K562 (cell line): ENCODE measurements around the gene ZDHHC16. TPM values are rescaled to one million over a fixed set of nuclear protein-coding genes. Genes with fewer than 3 reads are reported as not detected.

Experiments
- ATAC-seq: fragments of 200-7000 bp; cut with Tn5 transposase; 3 replicates; pipeline ENCODE4 v1.9.1; 2020; ENCODE audit warnings: moderate library complexity
- BruUV-seq: library from RNA; stranded (reverse); fragments of 400-500 nt; replicated peaks from 2 replicates; lab custom pipeline; 2021; lab: Mats Ljungman, UMichigan
- CTCF ChIA-PET: fragments of 300-600 bp; formaldehyde crosslinking; extraction: SDS; loops from one replicate; lab custom pipeline; 2021; ENCODE audit warnings: low intra/inter-chr PET ratio; lab: Yijun Ruan, JAX
- POLR2A ChIA-PET: fragments of 300-600, 350-650 bp; sonication (Branson Sonifier 250); formaldehyde crosslinking; extraction: SDS; loops from one replicate; lab custom pipeline; 2021; ENCODE audit warnings: antibody characterized with exemption, inconsistent platforms; lab: Yijun Ruan, JAX
- DNase-seq, 4 experiments: peaks; one replicate each; pipeline versions ENCODE4 v3.0.0 to v3.0.0-alpha.2; 2011 to 2018; ENCODE audit warnings: low spot score in 3 of 4, mixed read lengths in 3 of 4; ENCODE audit errors: extremely low read depth in 1 of 4
- FAIRE-seq: peaks from 2 replicates; lab custom pipeline; 2011; peaks lifted over from hg19 to GRCh38; lab: Jason Lieb, UNC
- H2AFZ ChIP-seq: 2 replicates; pipeline ENCODE4 v1.6.0; 2011; ENCODE audit warnings: low read depth, low read length, control low read depth, inconsistent platforms
- H3K27ac ChIP-seq: fragments of 200-600 bp; 3 replicates; pipeline ENCODE4 v1.8.0; 2011; ENCODE audit warnings: low read depth, mild to moderate bottlenecking, control low read depth, inconsistent platforms, low read length, moderate library complexity, mixed read lengths; ENCODE audit errors: extremely low read depth
- H3K27me3 ChIP-seq, 2 experiments: fragments of 300-600 bp in 1 of 2; 2 replicates in 1 of 2; 3 replicates in 1 of 2; pipeline versions ENCODE4 v1.6.0 to v1.8.0; 2011; ENCODE audit warnings: inconsistent platforms in 2 of 2, low read length in 2 of 2, mild to moderate bottlenecking in 1 of 2, mixed read lengths in 1 of 2, moderate library complexity in 1 of 2; ENCODE audit not compliant: control insufficient read depth in 2 of 2, insufficient read depth in 2 of 2
- H3K36me3 ChIP-seq: fragments of 300-600 bp; 3 replicates; pipeline ENCODE4 v1.8.0; 2011; ENCODE audit warnings: mild to moderate bottlenecking, low read length, inconsistent platforms; ENCODE audit not compliant: control insufficient read depth, insufficient read depth
- H3K4me1 ChIP-seq, 2 experiments: fragments of 200-600 bp in 1 of 2; replicated peaks in 1 of 2; 2 replicates in 1 of 2; 3 replicates in 1 of 2; pipeline versions ENCODE4 v1.5.1 to v1.8.0; 2011; ENCODE audit warnings: inconsistent platforms in 2 of 2, low read length in 2 of 2, mild to moderate bottlenecking in 1 of 2, mixed read lengths in 1 of 2, moderate library complexity in 1 of 2; ENCODE audit not compliant: control insufficient read depth in 2 of 2, insufficient read depth in 2 of 2
- H3K4me2 ChIP-seq: 2 replicates; pipeline ENCODE4 v1.6.1; 2011; ENCODE audit warnings: low read length, control low read depth, inconsistent platforms, mixed read lengths; ENCODE audit not compliant: insufficient read depth
- H3K4me3 ChIP-seq: fragments of 200-600 bp; sonication (generic), shearing (Covaris generic); 2 replicates; pipeline ENCODE4 v1.5.1; 2016; ENCODE audit warnings: control low read depth, inconsistent platforms
- H3K79me2 ChIP-seq: fragments of 200-600 bp; 3 replicates; pipeline ENCODE4 v1.8.0; 2011; ENCODE audit warnings: low read length, inconsistent platforms; ENCODE audit not compliant: control insufficient read depth, insufficient read depth
- H3K9ac ChIP-seq, 2 experiments: 2 replicates each; pipeline versions ENCODE4 v1.6.0 to v1.6.1; 2011; ENCODE audit warnings: low read depth in 2 of 2, low read length in 2 of 2, control low read depth in 1 of 2, inconsistent platforms in 1 of 2, mild to moderate bottlenecking in 1 of 2, mixed read lengths in 1 of 2; ENCODE audit not compliant: insufficient read depth in 1 of 2
- H3K9me1 ChIP-seq: one replicate; pipeline ENCODE4 v1.6.0; 2011; ENCODE audit warnings: inconsistent platforms, mild to moderate bottlenecking, low read length, moderate library complexity; ENCODE audit not compliant: control insufficient read depth, insufficient read depth
- H3K9me3 ChIP-seq: replicated peaks from 2 replicates; pipeline ENCODE4 v1.5.1; 2011; ENCODE audit warnings: low read depth, low read length, inconsistent platforms; ENCODE audit not compliant: control insufficient read depth, insufficient read depth
- H4K20me1 ChIP-seq: replicated peaks from 2 replicates; pipeline ENCODE4 v1.6.1; 2011; ENCODE audit warnings: low read length, inconsistent platforms, mixed read lengths; ENCODE audit not compliant: control insufficient read depth, insufficient read depth
- SPI1 ChIP-seq: IDR thresholded peaks from 2 replicates; pipeline ENCODE4 v1.6.1; 2011; ENCODE audit warnings: low read depth, low read length, control low read depth, borderline replicate concordance
- WGBS: fragments of 100-300 bp; shearing (Covaris generic); methylation state at CpG from one replicate; pipeline ENCODE4 v1.1.6; 2016; ENCODE audit warnings: low coverage, mixed read lengths; ENCODE audit not compliant: insufficient coverage; ENCODE audit errors: missing lambda C conversion rate; 5-methylcytosine and 5-hydroxymethylcytosine counted together
- in situ Hi-C: fragments of 300-500 bp; cut with MboI; formaldehyde crosslinking; loops from 4 replicates; pipeline ENCODE4 v1.15.0; 2018; ENCODE audit warnings: inconsistent platforms, mixed read lengths
- intact Hi-C: fragments of 100-400 bp; cut with micrococcal nuclease; formaldehyde crosslinking; loops from 2 replicates; pipeline ENCODE4 v1.14.2; 2022
- polyA plus RNA-seq, 8 experiments: library from polyadenylated mRNA; depleted of rRNA in 4 of 8; stranded (reverse) in 5 of 8; unstranded in 3 of 8; fragments of >200 nt; fragmentation: Nextera tagmentation in 2 of 8; fragmentation: Illumina TruSeq in 1 of 8; extraction: Ambion mirVana in 2 of 8; extraction: Trizol in 1 of 8; gene quantifications; 2 replicates each; pipeline versions ENCODE4 v1.2.1 to v1.2.3, GENCODE V29; 2011 to 2014; ENCODE audit warnings: inconsistent platforms in 1 of 8, missing spikeins in 1 of 8
- total RNA-seq, 7 experiments: library from RNA; depleted of rRNA in 6 of 7; stranded (reverse); fragments of >200 nt in 6 of 7; fragmentation: Illumina TruSeq in 2 of 7; extraction: Trizol in 2 of 7; gene quantifications; 2 replicates each; pipeline versions ENCODE4 v1.2.1 to v1.2.3, GENCODE V29; 2011 to 2021; ENCODE audit warnings: low replicate concordance in 1 of 7
- TF ChIP-seq, protein P1 (sequence below): sonication (generic); formaldehyde crosslinking; IDR thresholded peaks from 2 replicates; pipeline ENCODE4 v1.8.1; 2023; ENCODE audit warnings: mild to moderate bottlenecking, missing genetic modification reagents

ZDHHC16 gene
- total and polyA plus RNA-seq, 9 of the 15 experiments (the other 6 are each of a cell fraction or from before 2014, with no cell fraction given), result 12.5 to 33.8 (median 21.3) TPM

DNA sequence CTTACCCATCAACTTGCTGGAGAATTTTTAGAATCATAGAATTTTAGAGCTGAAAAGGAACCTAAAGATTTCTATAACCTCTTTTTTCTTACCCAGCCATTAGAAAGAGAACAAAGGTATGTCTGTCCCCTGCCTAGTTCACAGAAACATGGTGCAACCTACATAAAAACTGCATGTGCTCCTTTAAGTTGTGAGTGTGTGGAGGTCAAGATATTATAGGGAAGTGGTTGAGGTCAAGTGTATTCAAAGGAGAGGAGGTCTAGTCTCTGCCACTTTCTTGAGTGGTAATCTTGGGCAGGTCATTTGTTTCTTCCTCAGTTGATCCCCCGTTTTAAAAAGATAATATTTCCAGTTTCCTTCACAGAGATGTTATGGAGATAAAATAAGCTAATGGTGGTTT is 59.2 kb downstream of the ZDHHC16 start:
- ATAC-seq (no peak), FAIRE-seq (no peak)
- H3K4me1 ChIP-seq, result no peaks in the 10 kb centered on the region; a peak in 1 of 5 replicates
- H2AFZ ChIP-seq, result no peak overlapping the region
- WGBS, result 0% methylated on average over 1 of the region's 1 CpG
- peaks cover under 1% of the 10 kb centered on the region; the same call in 1 of the 2 replicates for H4K20me1 ChIP-seq
- intact Hi-C loops, result no loop called here
- no peak overlapping the region for H3K4me2 ChIP-seq
- TF ChIP-seq, protein P1, sequence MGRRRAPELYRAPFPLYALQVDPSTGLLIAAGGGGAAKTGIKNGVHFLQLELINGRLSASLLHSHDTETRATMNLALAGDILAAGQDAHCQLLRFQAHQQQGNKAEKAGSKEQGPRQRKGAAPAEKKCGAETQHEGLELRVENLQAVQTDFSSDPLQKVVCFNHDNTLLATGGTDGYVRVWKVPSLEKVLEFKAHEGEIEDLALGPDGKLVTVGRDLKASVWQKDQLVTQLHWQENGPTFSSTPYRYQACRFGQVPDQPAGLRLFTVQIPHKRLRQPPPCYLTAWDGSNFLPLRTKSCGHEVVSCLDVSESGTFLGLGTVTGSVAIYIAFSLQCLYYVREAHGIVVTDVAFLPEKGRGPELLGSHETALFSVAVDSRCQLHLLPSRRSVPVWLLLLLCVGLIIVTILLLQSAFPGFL, result no peak
- 0 out of 2 replicates have a peak, but pooled peaks have one; percentile 40 for TF ChIP-seq SPI1
- TF ChIP-seq, all 486 proteins: peak for 1
- no peaks in the 10 kb centered on the region for H3K9me1 ChIP-seq
- ChIA-PET CTCF (no interaction called here), POLR2A (no interaction called here)
- no TSS peak for BruUV-seq
- H3K9me3 ChIP-seq, result no peaks in the 10 kb centered on the region
- H3K4me3 ChIP-seq, result no peak overlapping the region
- no peak for DNase-seq
- no peak overlapping the region for H3K27ac ChIP-seq
- H3K27me3 ChIP-seq, result peaks cover under 1 to 14% of the 10 kb centered on the region in 2 experiments; a peak in 3 of 5 replicates
- in situ Hi-C loops, result no loop called here
- no peaks in the 10 kb centered on the region for H3K36me3 ChIP-seq
- no peaks in the 10 kb centered on the region for H3K79me2 ChIP-seq
- H3K9ac ChIP-seq, result no peak overlapping the region
